ENCODE measurements around the gene PACS1.
"Not testable (repeated sequence)": the region's sequence is repeated elsewhere in the genome, so short reads cannot be mapped to it uniquely, and the experiment has no call there.

PACS1 gene

DNA sequence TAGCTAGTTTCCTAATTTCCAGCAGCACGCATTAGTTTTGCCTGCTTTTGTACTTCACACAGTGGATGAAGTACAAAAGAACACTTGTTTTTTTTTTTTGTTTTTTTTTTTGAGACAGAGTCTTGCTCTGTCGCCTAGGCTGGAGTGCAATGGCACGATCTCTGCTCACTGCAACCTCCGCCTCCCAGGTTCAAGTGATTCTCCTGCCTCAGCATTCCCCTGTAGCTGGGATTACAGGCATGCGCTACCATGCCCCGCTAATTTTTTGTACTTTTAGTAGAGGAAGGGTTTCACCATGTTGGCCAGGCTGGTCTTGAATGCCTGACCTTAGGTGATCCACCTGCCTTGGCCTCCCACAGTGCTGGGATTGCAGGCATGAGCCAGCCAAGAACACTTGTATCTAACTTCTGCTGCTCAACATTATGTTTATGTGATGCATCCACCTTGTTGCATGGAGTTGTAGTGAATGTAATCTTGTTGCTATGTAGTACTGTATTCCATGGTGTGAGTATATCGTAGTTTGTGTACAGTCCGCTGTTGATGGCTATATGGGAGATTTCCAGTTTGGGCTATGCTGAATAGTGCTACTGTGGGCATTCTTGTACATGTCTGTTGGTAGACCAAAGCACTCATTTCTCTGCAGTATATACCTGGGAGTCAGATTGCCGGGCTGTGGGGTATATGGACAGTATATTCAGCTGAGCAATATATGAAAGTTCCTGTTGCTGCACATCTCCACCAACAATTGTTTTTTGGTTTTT lies 17.3 kb downstream of the PACS1 start:
- ChIA-PET POLR2A (ENCODE audit: low non-redundant PET) (no interaction called here), CTCF (interaction anchor here (0.6 to 0.7 kb wide), 2 partner anchors 8 to 343 kb away, joined by 4 to 5 read pairs; no protein-coding TSS in a partner anchor)
- no peak for TF ChIP-seq CTCF (conservative IDR thresholded peaks at IDR 0.05; ENCODE audit: low read depth)
- no peak overlapping the region for H3K27ac ChIP-seq
- DNase-seq (ENCODE audit: low spot score): no peak

GRCh38 chr11:66089067-66089466 lies 19.0 kb downstream of the PACS1 start:
- no peak overlapping the region for H3K27ac ChIP-seq
- TF ChIP-seq CTCF (conservative IDR thresholded peaks at IDR 0.05; ENCODE audit: low read depth): no peak
- DNase-seq (ENCODE audit: low spot score): no peak
- ChIA-PET POLR2A (ENCODE audit: low non-redundant PET) (no interaction called here), CTCF (interaction anchor here (0.5 to 0.6 kb wide), 2 partner anchors 21 to 134 kb away, joined by 3 to 4 read pairs; no protein-coding TSS in a partner anchor)

DNA sequence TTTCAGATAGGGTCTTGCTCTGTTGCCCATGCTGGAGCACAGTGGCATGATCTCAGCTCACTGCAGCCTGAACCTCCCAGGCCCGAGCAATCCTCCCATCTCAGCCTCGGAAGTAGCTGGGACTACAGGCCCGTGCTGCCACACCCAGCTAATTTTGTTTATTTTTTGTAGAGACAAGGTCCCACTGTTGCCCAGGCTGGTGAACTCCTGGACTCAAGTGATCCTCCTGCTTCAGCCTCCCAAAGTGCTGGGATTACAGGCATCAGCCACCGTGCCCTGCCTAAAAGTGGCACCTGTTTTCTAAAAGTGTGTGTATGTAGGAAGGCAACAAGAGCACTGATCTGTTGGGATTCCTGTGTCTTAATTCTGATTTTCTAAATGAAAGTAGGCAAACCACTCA lies 20.2 kb downstream of the PACS1 start:
- ChIA-PET CTCF (no interaction called here), POLR2A (ENCODE audit: low non-redundant PET) (no interaction called here)
- no peak for TF ChIP-seq CTCF (conservative IDR thresholded peaks at IDR 0.05; ENCODE audit: low read depth)
- no peak overlapping the region for H3K27ac ChIP-seq
- no peak for DNase-seq (ENCODE audit: low spot score)

DNA sequence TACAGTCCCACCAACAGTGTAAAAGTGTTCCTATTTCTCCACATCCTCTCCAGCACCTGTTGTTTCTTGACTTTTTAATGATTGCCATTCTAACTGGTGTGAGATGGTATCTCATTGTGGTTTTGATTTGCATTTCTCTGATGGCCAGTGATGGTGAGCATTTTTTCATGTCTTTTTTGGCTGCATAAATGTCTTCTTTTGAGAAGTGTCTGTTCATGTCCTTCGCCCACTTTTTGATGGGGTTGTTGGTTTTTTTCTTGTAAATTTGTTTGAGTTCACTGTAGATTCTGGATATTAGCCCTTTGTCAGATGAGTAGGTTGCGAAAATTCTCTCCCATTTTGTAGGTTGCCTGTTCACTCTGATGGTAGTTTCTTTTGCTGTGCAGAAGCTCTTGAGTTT lies 22.1 kb downstream of the PACS1 start:
- CTCF ChIA-PET; DNase-seq (ENCODE audit: low spot score); POLR2A ChIA-PET (ENCODE audit: low non-redundant PET); H3K27ac ChIP-seq: not testable (repeated sequence)

- POLR2A ChIA-PET (ENCODE audit: low non-redundant PET); DNase-seq (ENCODE audit: low spot score); H3K27ac ChIP-seq: not testable (repeated sequence)
- CTCF ChIA-PET: interaction anchor here (0.7 kb wide), 2 partner anchors 69 to 79 kb away, joined by 3 to 4 read pairs; no protein-coding TSS in a partner anchor
These were observed 29.7 kb downstream of the PACS1 start for GRCh38 chr11:66099746-66100145.

- ChIA-PET POLR2A (ENCODE audit: low non-redundant PET) (no interaction called here), CTCF (no interaction called here)
- no peak for DNase-seq (ENCODE audit: low spot score)
- TF ChIP-seq CTCF (conservative IDR thresholded peaks at IDR 0.05; ENCODE audit: low read depth): no peak
- H3K27ac ChIP-seq: 0 out of 2 replicates have a peak overlapping the region, but pooled peaks have one; percentile 33
These were observed 30.4 kb downstream of the PACS1 start for GRCh38 chr11:66100272-66101065.

GRCh38 chr11:66101066-66101464 lies 31.0 kb downstream of the PACS1 start:
- ChIA-PET CTCF (no interaction called here), POLR2A (ENCODE audit: low non-redundant PET) (no interaction called here)
- TF ChIP-seq CTCF (conservative IDR thresholded peaks at IDR 0.05; ENCODE audit: low read depth): no peak
- H3K27ac ChIP-seq: no peak overlapping the region
- no peak for DNase-seq (ENCODE audit: low spot score)
